Measurements from ENCODE around the gene AOPEP.

- TF ChIP-seq CTCF (IDR thresholded peaks at IDR 0.05) (no peak), POLR2A (IDR thresholded peaks at IDR 0.05; ENCODE audit: low read depth) (no peak)
Measured at GRCh38 chr9:95014917-95015316, 288.4 kb downstream of the AOPEP start.

All from esophagus muscularis mucosa (tissue), 3 donors.